ENCODE results near the gene SSTR3. TPM values are rescaled to one million over a fixed set of nuclear protein-coding genes. Genes with fewer than 3 reads are reported as not detected.

The SSTR3 gene
- total RNA-seq, 1 experiment from 2014 or later, result 0.22 TPM

DNA sequence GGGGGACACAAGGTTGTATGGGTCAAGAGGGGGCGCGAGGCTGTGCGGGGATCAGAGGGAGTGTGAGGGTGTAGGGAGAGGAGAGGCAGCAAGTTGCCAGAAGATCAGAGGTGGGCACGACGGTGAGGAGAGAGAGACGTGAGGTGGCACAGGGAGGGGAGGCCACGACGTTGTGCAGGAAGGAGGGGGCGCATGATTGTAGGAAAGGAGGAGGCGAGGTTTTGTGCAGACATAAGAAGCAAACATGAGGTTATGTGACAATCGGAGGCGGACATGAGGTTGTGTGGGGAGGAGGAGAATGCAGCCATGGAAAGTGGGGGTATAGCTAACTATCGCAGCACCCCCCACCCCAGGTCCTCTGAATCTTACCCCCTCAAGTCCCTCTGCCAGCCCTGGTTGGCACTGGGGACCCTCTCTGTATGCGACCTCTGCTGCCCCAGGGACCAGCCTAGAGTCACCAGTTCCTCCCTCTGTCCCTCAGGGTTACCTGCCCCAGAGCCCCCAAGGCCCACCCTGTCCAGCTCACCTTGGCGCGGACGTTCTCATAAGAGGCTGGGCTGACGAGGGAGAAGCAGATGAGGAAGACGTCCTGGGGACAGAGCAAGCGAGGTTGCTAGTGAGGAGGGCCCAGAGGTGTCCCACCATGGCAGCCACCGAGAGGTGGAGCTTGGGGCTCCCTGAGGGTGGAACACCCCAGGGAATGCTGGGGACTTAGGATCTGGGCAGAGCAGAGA lies 19.3 kb upstream of the SSTR3 start (continued):
- TF ChIP-seq, protein P1, sequence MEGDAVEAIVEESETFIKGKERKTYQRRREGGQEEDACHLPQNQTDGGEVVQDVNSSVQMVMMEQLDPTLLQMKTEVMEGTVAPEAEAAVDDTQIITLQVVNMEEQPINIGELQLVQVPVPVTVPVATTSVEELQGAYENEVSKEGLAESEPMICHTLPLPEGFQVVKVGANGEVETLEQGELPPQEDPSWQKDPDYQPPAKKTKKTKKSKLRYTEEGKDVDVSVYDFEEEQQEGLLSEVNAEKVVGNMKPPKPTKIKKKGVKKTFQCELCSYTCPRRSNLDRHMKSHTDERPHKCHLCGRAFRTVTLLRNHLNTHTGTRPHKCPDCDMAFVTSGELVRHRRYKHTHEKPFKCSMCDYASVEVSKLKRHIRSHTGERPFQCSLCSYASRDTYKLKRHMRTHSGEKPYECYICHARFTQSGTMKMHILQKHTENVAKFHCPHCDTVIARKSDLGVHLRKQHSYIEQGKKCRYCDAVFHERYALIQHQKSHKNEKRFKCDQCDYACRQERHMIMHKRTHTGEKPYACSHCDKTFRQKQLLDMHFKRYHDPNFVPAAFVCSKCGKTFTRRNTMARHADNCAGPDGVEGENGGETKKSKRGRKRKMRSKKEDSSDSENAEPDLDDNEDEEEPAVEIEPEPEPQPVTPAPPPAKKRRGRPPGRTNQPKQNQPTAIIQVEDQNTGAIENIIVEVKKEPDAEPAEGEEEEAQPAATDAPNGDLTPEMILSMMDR (IDR thresholded peaks at IDR 0.05), result no peak

DNA sequence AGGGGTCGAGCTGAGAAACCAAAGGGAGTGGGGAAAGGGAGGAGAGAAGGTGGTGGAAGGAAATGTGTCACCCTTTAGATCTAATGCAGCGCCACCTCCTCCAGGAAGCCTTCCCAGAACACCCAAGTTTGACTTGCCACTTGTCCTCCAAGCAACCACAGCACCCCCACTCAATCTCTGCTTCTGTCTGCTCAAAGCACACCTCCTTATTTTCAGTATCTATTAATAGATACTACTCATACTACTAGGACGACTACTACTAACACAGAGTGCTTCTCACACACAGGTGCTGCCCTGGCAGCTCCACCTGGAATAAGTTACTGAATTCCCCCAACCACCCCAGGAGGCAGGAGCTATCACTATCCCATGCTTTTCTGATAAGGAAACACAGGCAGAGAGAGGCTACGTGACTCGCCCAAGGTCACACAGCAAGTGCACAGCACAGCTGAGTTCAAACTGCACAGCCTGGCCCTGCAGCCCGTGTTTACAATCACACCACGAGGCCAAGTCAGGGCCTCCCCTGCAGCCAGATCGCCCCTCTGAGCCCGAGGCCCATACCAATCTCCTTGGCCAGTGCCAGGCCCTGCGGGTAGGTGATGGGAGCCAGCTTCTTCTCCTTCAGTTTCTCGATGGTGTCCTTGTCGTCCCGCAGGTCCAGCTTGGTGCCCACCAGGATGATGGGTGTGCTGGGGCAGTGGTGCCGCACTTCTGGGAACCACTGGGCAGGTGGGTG lies 18.6 kb upstream of the SSTR3 start:
- Mint-ChIP-seq H3K27me3 (ENCODE audit: low read depth) (no peaks in the 10 kb centered on the region), H3K4me1 (peaks cover 3% of the 10 kb centered on the region; the same call in 1 of the 2 replicates), H3K27ac (no peak overlapping the region), H3K36me3 (no peaks in the 10 kb centered on the region), H3K4me3 (no peak overlapping the region), H3K9me3 (no peaks in the 10 kb centered on the region)
- DNase-seq (ENCODE audit: low spot score) (no peak), ATAC-seq (no peak)
- ChIA-PET CTCF (interaction anchor here (1.3 to 1.7 kb wide), 2 partner anchors 31 to 37 kb away, joined by 3 to 4 read pairs; no protein-coding TSS in a partner anchor), POLR2A (no interaction called here)
- TF ChIP-seq, protein P2, sequence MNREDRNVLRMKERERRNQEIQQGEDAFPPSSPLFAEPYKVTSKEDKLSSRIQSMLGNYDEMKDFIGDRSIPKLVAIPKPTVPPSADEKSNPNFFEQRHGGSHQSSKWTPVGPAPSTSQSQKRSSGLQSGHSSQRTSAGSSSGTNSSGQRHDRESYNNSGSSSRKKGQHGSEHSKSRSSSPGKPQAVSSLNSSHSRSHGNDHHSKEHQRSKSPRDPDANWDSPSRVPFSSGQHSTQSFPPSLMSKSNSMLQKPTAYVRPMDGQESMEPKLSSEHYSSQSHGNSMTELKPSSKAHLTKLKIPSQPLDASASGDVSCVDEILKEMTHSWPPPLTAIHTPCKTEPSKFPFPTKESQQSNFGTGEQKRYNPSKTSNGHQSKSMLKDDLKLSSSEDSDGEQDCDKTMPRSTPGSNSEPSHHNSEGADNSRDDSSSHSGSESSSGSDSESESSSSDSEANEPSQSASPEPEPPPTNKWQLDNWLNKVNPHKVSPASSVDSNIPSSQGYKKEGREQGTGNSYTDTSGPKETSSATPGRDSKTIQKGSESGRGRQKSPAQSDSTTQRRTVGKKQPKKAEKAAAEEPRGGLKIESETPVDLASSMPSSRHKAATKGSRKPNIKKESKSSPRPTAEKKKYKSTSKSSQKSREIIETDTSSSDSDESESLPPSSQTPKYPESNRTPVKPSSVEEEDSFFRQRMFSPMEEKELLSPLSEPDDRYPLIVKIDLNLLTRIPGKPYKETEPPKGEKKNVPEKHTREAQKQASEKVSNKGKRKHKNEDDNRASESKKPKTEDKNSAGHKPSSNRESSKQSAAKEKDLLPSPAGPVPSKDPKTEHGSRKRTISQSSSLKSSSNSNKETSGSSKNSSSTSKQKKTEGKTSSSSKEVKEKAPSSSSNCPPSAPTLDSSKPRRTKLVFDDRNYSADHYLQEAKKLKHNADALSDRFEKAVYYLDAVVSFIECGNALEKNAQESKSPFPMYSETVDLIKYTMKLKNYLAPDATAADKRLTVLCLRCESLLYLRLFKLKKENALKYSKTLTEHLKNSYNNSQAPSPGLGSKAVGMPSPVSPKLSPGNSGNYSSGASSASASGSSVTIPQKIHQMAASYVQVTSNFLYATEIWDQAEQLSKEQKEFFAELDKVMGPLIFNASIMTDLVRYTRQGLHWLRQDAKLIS (CRISPR knock-in tag; IDR thresholded peaks at IDR 0.05; ENCODE audit: borderline replicate concordance), result no peak
- TF ChIP-seq, protein P3, sequence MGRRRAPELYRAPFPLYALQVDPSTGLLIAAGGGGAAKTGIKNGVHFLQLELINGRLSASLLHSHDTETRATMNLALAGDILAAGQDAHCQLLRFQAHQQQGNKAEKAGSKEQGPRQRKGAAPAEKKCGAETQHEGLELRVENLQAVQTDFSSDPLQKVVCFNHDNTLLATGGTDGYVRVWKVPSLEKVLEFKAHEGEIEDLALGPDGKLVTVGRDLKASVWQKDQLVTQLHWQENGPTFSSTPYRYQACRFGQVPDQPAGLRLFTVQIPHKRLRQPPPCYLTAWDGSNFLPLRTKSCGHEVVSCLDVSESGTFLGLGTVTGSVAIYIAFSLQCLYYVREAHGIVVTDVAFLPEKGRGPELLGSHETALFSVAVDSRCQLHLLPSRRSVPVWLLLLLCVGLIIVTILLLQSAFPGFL (CRISPR knock-in tag; IDR thresholded peaks at IDR 0.05; ENCODE audit: borderline replicate concordance), result no peak
- TF ChIP-seq, protein P4, sequence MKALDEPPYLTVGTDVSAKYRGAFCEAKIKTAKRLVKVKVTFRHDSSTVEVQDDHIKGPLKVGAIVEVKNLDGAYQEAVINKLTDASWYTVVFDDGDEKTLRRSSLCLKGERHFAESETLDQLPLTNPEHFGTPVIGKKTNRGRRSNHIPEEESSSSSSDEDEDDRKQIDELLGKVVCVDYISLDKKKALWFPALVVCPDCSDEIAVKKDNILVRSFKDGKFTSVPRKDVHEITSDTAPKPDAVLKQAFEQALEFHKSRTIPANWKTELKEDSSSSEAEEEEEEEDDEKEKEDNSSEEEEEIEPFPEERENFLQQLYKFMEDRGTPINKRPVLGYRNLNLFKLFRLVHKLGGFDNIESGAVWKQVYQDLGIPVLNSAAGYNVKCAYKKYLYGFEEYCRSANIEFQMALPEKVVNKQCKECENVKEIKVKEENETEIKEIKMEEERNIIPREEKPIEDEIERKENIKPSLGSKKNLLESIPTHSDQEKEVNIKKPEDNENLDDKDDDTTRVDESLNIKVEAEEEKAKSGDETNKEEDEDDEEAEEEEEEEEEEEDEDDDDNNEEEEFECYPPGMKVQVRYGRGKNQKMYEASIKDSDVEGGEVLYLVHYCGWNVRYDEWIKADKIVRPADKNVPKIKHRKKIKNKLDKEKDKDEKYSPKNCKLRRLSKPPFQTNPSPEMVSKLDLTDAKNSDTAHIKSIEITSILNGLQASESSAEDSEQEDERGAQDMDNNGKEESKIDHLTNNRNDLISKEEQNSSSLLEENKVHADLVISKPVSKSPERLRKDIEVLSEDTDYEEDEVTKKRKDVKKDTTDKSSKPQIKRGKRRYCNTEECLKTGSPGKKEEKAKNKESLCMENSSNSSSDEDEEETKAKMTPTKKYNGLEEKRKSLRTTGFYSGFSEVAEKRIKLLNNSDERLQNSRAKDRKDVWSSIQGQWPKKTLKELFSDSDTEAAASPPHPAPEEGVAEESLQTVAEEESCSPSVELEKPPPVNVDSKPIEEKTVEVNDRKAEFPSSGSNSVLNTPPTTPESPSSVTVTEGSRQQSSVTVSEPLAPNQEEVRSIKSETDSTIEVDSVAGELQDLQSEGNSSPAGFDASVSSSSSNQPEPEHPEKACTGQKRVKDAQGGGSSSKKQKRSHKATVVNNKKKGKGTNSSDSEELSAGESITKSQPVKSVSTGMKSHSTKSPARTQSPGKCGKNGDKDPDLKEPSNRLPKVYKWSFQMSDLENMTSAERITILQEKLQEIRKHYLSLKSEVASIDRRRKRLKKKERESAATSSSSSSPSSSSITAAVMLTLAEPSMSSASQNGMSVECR (CRISPR knock-in tag; IDR thresholded peaks at IDR 0.05; ENCODE audit: borderline replicate concordance), result no peak
- TF ChIP-seq SOX15 (CRISPR knock-in tag; IDR thresholded peaks at IDR 0.05) (no peak), TP53 (CRISPR knock-in tag; IDR thresholded peaks at IDR 0.05) (no peak), ZNF121 (CRISPR knock-in tag; IDR thresholded peaks at IDR 0.05) (no peak), NFATC4 (CRISPR knock-in tag; IDR thresholded peaks at IDR 0.05) (no peak), JUN (CRISPR knock-in tag; IDR thresholded peaks at IDR 0.05) (no peak), ZNF423 (CRISPR knock-in tag; IDR thresholded peaks at IDR 0.05) (no peak), SP1 (CRISPR knock-in tag; conservative IDR thresholded peaks at IDR 0.05) (no peak)
- TF ChIP-seq, protein P5, sequence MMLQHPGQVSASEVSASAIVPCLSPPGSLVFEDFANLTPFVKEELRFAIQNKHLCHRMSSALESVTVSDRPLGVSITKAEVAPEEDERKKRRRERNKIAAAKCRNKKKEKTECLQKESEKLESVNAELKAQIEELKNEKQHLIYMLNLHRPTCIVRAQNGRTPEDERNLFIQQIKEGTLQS (CRISPR knock-in tag; conservative IDR thresholded peaks at IDR 0.05), result no peak
- TF ChIP-seq, protein P6, sequence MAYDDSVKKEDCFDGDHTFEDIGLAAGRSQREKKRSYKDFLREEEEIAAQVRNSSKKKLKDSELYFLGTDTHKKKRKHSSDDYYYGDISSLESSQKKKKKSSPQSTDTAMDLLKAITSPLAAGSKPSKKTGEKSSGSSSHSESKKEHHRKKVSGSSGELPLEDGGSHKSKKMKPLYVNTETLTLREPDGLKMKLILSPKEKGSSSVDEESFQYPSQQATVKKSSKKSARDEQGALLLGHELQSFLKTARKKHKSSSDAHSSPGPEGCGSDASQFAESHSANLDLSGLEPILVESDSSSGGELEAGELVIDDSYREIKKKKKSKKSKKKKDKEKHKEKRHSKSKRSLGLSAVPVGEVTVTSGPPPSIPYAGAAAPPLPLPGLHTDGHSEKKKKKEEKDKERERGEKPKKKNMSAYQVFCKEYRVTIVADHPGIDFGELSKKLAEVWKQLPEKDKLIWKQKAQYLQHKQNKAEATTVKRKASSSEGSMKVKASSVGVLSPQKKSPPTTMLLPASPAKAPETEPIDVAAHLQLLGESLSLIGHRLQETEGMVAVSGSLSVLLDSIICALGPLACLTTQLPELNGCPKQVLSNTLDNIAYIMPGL (CRISPR knock-in tag; IDR thresholded peaks at IDR 0.05), result no peak
- TF ChIP-seq, protein P7, sequence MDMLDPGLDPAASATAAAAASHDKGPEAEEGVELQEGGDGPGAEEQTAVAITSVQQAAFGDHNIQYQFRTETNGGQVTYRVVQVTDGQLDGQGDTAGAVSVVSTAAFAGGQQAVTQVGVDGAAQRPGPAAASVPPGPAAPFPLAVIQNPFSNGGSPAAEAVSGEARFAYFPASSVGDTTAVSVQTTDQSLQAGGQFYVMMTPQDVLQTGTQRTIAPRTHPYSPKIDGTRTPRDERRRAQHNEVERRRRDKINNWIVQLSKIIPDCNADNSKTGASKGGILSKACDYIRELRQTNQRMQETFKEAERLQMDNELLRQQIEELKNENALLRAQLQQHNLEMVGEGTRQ (CRISPR knock-in tag; IDR thresholded peaks at IDR 0.05), result no peak
- TF ChIP-seq, protein P8, sequence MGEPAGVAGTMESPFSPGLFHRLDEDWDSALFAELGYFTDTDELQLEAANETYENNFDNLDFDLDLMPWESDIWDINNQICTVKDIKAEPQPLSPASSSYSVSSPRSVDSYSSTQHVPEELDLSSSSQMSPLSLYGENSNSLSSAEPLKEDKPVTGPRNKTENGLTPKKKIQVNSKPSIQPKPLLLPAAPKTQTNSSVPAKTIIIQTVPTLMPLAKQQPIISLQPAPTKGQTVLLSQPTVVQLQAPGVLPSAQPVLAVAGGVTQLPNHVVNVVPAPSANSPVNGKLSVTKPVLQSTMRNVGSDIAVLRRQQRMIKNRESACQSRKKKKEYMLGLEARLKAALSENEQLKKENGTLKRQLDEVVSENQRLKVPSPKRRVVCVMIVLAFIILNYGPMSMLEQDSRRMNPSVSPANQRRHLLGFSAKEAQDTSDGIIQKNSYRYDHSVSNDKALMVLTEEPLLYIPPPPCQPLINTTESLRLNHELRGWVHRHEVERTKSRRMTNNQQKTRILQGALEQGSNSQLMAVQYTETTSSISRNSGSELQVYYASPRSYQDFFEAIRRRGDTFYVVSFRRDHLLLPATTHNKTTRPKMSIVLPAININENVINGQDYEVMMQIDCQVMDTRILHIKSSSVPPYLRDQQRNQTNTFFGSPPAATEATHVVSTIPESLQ (CRISPR knock-in tag; IDR thresholded peaks at IDR 0.05), result no peak
- TF ChIP-seq, protein P9, sequence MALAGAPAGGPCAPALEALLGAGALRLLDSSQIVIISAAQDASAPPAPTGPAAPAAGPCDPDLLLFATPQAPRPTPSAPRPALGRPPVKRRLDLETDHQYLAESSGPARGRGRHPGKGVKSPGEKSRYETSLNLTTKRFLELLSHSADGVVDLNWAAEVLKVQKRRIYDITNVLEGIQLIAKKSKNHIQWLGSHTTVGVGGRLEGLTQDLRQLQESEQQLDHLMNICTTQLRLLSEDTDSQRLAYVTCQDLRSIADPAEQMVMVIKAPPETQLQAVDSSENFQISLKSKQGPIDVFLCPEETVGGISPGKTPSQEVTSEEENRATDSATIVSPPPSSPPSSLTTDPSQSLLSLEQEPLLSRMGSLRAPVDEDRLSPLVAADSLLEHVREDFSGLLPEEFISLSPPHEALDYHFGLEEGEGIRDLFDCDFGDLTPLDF (CRISPR knock-in tag; IDR thresholded peaks at IDR 0.05), result no peak

All from WTC11 (cell line).